Measurements from ENCODE around the gene TRIM73.
"Not testable (repeated sequence)": the region's sequence is repeated elsewhere in the genome, so short reads cannot be mapped to it uniquely, and the experiment has no call there.

DNA sequence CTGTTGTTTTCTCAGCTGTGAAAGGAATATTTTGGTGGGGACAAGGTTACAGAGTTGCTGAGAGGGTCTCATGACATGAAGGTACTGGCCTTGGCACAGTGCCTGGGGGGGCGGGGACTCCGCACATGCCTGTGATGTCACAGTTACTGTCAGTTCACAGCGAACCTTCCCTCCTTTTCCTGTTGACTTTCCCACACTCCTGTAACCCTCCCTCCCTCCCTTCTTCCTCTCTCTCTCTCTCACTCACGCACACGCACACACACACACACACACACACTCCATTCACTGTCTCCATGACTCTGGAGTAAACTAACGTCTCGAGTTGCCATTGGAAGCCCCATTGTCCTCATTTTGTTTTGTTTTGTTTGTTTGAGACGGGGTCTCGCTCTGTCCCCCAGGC lies 28.1 kb upstream of the TRIM73 start:
- TF ChIP-seq, protein P1, sequence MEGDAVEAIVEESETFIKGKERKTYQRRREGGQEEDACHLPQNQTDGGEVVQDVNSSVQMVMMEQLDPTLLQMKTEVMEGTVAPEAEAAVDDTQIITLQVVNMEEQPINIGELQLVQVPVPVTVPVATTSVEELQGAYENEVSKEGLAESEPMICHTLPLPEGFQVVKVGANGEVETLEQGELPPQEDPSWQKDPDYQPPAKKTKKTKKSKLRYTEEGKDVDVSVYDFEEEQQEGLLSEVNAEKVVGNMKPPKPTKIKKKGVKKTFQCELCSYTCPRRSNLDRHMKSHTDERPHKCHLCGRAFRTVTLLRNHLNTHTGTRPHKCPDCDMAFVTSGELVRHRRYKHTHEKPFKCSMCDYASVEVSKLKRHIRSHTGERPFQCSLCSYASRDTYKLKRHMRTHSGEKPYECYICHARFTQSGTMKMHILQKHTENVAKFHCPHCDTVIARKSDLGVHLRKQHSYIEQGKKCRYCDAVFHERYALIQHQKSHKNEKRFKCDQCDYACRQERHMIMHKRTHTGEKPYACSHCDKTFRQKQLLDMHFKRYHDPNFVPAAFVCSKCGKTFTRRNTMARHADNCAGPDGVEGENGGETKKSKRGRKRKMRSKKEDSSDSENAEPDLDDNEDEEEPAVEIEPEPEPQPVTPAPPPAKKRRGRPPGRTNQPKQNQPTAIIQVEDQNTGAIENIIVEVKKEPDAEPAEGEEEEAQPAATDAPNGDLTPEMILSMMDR (IDR thresholded peaks at IDR 0.05) = not testable (repeated sequence)
- not testable (repeated sequence) for TF ChIP-seq POLR2A (IDR thresholded peaks at IDR 0.05)

All from heart left ventricle (tissue), 13 donors.